HG03108 (cell line): ENCODE measurements around the gene MRPL34.

Experiments
- ATAC-seq: cut with Tn5 transposase; IDR thresholded peaks from one replicate; pipeline ENCODE4 v1.9.1; 2021; ENCODE audit warnings: moderate library complexity; ENCODE audit not compliant: unreplicated experiment

The MRPL34 gene

DNA sequence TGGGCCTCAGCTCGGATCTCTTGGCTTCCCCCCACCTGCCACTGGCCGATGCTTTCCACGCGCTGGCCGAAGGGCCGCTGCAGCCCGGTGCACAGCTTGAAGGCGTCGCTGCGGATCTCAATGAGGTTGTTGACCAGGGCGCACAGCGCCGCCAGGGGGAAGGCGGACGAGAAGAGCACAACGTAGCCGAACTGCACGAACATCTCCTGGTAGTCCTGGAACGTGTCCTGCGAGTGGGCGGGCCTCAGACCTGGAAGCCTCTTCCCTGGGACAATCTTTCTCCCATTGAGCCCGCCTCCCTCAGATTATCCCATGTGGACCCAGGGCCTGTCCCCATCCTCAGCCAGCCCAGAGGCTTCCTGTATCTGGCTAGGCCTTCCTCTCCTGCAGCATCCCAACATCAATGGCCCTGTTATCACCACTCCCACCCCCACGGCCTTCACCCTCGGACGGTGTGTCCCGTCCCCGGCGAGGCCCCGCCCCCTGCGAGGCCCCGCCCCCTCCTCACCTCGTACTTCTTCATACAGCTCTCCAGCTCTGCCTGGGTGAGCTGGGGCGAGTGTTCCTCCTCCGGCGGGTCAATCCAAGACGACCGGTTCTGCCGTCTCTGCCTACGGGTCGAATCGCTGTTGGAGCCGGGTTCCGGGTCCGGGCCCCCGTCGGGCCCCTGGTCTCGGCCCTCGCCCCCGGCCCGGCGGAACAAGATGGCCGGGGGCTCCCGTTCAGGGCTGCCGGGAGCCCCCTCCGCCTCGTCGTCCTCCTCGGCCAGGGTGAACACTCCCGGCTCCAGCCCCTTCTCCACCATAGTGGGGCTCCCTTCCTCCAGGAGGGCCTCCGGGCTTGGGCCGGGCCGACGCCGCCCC, 22.2 kb downstream of the MRPL34 start:
- ATAC-seq: no peak

DNA sequence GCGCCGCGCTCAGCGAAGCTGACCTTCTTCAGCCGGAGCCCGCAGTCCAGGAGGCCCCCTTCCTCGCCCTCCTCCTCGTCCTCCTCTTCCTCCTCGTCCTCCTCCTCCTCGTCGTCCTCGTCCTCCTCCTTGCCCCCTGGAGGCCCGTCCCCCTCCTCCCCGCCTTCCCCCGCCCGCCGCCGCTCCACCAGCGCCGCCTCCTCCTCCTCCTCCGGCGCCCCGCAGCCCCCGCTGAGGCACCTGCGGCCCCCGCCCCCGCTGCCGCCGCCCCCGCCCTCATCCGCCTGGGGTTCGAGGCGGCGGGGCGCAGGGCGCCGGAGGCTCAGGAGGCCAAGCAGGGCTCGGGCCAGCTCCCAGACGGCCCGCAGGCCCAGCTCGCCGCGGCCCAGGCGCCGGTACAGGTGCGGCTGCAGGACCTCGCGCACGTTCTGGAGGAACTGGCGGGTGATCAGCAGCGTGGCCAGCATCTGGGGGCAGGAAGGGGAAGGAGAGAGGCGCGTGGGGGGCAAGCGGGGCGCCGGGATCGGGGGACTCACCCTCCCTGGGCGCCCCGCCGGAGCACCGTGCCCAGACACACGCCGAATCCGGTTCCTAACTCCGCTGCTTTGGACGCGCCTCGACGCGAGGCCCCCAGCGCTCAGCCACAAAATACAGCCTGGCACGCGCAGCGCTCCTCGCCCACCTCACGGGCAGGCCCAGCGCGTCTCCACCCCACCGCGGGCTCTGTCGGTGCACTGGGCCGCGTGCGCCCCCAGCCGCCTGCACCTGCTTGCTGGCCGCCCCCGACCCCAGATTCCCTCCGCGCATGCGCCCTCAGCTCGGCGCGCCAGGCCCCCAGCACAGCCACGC, 23.1 kb downstream of the MRPL34 start:
- ATAC-seq: no peak

DNA sequence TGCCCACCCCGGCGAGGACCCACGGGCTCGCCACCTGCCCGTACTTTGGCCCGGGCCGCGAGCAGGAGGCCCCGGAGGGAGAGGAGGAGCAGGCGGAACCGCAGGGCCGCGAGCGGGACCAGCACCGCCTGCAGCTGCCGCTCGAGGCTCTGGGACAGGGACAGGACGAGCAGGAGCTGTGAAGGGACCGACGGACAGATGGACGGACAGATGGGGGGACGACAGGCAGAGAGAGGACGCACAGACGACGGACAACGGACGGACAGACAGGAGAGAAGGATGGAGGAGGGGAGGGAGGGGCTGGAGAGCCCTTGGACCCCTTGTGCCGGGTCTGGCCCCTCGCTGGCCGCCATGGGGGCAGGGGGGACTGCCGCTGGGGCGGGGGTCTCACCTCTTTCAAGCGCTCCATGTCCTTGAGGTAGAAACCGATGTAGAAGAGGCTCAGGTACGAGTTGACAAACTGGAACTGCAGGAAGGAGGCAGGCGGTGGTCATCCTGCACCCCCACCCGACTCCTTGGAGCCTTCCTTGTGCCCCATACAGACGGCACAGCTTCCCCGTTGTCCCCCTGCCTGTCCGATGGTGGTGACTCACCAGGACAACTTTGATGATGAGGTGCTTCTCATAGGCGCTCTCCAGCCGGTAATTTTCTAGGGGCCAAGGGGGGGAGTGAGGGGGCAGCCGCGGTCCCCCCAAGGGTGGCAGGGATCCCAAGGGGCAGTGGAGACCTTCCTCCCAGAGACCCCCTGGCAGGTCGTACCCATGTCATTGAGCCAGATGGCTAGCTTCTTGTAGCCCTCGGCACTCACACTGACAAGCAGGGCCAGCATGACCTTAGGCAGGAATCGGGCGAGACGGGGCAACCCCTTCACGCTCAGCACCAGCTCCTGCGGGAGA, 23.9 kb downstream of the MRPL34 start:
- no peak for ATAC-seq

DNA sequence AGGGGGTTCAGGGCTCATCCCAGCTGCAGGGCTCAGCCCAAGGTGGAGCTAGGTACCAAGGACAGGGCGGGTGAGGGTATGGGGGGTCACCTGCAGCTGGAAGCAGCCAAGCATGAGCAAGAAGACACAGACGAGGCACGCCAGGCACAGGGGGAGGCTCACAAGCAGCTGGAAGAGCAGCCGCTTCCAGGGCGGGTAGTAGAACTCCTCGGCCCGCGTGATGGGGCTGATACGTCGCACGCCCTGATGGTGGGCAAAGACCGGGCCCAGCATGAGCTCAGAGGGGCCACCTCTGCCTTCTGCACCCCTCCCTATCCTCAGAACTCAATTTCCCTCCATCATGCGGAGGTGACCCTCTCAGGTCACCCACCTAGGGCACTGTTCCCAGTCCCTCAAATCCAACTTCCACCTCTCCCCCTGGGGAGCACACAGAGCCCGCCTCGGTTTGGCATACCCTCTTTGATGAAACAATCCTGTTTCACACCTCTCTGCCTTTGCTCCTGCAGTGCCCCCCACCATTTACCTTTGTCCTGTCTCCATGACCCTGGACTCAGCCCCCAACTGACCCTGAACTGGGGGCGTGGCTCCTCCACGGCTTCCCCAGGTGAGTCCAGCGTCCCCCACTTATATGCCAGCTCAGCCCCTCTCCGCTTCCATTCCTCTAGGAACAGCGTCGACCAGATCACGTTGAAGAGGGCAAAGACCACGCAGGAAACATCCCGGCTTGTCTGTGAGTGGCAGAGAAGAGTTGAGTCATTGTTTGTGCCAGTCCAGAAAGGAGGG, 24.8 kb downstream of the MRPL34 start:
- ATAC-seq: no peak

DNA sequence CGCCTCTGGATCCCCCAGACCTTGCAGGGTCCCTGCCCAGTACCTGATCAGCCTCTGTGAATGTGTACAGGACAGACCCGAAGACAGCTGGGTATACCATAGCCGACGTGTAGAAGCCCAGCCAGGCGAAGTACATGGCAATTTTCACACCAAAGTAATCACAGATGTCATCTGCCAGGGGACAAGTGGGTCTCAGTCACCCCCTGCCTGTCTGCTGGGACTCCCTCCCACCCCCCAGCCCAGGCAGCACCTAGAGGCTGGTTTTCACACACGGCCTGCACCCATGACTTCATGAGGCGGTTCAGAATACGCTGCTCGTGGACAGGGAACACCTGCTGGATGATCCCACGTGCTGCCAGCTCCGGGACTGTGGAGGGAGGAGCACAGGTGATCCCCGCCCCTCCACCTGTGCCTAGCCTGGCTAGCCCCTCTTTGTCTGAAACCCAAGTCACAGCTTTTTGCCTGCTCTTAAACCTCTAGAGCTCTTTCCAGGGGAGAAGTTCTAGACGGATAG, 25.4 kb downstream of the MRPL34 start:
- ATAC-seq: no peak

DNA sequence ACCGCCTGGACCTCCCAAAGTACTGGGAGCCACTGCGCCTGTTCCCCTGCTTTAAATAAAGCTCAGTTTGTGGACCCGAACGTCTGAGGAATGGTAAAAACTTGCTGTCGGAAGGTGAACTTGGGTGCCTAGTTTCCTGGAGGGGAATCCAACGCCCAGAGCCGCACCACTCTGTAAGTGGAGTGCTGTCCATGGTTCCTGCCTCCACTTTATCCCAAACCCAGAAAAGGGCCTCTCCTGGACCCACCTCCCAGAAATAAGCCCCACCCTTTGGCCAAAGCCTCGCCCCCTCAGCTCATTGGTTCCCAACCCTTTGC, 26.6 kb downstream of the MRPL34 start:
- no peak for ATAC-seq

DNA sequence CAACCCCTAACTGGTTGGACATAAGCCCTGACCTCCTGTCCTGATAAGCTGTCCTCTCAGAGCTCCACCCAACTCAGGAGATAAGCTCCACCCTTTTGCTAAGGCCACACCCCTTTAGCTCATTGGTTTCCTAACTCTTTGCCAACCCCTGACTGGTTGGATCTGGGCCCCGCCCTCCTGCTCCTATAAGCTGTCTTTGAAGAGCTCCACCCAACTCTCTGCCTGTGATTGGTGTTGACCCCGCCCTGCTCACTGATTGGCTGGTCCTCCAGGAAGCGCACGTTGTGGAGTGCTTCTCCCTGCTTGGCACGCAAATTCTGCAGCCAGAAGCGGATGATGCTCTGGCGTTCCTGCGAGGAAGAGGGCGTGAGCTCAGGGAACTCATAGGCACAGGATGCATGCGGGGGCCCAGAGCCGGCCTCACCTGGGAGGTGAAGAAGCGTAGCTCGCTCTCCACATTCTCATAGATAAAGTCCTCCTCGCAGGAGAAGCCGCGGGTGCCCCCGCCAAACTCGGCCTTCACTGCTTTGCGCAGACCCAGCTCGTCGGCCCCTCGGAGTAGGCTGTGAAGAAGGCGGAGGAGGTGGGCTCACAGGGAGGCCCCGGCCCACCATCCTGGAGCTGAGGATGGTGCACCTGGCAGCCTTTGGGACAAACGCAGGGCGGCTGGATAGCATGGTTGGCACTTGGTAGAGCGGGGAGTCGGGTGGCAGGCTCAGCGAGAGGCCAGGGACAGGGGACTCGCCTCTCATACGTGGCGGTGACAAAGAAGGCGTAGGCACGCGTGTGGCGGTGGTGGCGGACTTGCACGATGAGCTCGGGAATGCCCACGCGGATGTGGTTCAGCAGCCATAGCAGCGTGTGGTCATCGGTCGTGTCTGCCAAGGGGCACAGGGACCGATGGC, 27.3 kb downstream of the MRPL34 start:
- ATAC-seq: no peak

DNA sequence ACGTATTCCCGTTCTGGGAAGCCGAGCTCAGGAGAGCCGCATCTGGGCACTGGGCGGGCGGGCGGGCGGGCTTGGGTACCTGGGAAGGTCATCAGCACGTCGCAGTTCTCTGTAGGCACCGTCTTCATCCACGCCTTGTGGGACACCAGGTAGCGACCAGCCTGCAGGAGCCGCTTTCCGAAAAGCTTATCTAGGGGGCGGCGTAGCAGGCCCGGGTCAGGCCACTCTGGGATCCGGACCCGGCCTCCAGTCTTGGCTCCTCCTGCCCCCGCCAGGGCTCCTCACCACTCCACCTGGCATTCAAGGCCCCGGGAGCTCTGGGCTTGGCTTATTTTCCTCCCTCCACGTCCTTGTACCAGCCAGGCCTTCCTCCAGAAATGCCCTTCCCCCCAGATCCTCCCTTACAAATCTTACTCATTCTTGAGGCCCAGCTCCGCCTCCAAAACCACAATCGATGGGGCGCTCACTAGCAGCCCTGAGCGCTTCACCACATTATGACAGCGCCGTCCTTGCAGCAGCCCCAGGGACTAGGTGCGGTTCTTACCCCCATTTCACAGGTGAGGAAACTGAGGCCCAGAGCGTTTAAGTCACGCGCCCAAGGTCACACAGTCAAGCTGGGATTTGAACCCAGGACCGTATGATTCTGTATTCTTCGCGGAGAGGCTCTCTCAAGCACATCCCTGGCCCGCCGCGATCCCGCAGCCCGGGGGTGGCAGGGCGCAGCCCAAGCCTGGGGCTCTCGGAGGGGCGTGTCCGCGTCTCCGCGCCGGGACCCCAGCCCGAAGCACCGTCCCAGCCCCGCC, 28.1 kb downstream of the MRPL34 start:
- no peak for ATAC-seq

DNA sequence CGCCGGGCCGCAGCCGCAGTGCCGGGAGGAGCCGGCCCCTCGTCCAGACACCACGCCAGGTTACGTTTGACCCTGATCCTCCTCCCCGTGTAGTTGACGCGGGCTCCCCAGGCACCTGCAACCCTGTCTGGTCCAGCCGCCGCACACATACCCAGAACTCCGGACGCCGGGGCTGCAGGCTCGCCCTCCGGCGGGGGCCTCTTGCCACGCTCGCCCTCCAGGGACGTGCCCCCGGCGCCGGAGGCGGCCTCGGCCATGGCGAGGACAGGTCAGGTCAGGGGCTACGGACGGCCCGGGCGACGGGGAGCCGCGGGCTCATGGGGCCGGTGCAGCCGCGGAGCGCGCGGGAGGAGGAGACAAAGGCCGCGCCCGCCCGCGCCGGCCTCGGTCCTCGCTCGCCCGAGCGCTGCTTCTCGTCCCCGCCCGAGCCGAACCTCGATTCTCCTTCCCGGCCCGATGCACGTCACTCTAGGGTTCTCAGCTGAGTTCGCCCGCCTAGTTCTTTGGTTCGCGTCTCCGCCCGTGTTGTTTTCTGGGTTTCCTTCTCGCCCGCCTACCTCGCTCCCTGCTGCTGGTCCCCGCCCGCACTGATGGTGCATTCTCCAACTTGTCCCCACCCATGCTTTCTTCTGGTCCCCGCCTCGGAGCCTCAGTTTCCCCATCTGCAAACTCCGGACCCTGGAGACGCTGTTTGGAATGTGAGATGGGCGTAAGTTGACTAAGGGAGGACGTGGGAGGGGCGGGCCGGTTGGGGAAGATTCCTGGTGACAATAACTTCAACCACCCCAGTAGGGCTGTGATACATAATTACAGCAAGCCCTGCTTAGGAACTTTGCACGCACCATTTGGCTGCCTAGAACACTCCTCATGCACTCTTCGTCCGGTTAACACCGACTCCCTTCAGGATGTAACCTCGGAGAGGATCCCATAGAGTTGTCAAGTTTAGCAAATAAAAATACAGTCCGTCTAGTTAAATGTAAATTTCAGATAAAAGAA, 29.0 kb downstream of the MRPL34 start, which contains the start of gene ANO8:
TSS of gene ANO8 (minus strand) at position 442 of the 996 bp plus-strand sequence. CDS start at position 257, 185 bp downstream.
- ATAC-seq: peak; percentile 44

DNA sequence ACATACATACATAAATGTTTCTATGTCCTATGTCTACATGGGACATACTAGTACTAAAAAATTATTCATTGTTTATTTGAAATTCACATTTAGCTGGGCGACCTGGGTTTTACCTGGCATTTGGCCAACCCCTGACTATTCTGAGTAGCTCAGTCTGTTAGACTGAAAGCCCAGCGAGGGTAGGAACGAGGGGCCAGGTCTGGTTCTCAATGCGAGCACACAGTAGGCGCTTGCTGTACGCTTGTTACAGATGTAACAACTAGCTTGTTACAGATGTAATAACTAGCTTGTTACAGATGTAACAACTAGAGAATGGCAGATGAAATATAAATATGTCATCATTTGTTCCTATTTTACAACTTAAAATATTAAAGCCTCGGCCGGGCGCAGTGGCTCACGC, 29.9 kb downstream of the MRPL34 start:
- ATAC-seq: no peak

DNA sequence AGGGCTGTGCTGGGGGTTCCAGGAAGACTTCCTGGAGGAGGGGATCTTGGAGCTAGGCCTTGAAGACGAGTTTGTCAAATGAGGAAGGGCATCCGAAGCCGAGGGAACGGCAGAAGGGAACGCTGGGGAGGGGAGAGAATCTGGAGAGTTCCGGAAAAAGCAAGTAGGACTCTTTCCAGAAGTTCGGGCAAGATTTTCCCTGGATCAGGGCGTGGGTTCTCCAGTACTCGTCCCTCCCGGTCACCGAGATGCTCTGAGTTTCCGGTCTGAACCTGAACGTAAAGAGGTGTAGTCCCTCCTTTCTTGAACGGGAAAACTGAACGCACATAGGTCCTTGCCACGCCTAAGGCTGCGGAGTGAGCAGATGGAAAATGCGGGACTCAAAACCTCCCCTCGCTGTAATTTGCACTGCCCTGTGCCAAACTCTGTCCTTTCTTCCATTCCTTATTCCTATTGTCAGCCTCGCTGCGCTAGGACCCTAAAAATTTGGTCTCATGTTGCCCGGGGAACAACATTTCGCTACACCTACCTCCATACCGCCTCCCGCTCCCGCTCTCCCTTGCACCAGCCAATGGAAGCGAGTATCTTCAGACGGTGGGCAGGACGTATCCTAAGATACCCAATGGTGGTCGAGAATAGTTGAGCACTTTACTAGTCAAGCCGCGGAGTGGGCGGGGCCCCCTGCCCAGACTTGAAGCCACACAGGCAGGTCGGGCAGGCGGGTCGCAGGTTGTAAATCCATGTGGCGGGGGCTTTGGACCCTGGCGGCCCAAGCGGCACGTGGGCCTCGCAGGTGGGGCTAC, 31.4 kb downstream of the MRPL34 start, which contains the start of gene GTPBP3:
TSS of gene GTPBP3 (plus strand) at position 682 of the 803 bp plus-strand sequence. CDS start at position 741, 59 bp downstream.
- ATAC-seq: peak; percentile 72

DNA sequence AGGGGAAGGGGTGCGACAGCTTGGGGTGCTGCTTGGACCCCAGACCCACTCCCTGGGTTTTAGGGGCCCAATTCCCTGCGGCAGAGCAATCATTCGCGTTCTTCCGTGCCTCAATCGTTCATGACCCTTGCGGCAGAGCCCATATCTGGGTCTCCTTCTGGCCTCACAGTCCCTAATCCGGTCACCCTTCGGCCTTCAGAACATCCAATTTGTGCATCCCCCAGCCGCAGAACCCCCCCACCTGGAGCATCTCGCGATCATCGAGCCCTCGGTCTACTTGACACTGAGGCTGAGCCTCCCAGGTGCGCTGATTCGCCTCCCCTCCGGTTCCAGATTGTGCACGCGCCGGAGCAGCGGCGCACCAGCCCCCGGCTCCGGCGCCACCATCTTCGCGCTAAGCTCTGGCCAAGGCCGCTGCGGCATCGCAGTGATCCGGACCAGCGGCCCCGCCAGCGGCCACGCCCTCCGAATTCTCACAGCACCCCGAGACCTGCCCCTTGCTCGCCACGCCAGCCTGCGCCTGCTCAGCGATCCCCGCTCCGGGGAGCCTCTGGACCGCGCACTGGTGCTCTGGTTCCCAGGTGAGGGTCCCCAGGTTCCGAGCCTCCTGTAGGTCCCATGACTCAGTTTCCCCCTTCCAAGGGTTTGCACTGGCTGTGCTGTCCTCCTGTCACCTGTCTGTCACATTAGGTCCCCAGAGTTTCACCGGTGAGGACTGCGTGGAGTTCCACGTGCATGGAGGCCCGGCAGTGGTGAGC, 32.2 kb downstream of the MRPL34 start:
- no peak for ATAC-seq

DNA sequence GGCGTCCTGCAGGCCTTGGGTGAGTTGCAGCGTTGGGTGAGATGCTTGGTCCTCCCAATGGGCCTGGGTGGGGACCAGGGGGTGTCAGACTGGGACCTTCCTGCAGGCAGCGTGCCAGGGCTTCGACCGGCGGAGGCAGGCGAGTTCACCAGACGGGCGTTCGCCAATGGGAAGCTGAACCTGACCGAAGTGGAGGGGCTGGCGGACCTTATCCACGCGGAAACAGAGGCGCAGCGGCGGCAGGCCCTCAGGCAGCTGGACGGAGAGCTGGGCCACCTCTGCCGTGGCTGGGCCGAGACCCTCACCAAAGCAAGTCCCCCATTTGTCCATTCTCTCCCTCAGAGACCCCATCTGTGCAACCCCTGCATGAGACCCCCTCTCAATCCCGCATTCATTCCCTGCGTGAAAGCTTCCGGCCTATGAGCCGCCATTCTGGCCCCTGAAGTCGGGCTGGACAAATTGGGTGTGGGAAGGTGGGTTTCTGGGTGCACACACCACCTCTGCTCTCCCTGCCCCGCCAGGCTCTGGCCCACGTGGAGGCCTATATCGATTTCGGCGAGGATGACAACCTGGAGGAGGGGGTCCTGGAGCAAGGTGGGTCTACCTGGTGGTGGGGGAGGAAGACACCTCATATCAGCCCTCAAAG, 32.9 kb downstream of the MRPL34 start:
- no peak for ATAC-seq

DNA sequence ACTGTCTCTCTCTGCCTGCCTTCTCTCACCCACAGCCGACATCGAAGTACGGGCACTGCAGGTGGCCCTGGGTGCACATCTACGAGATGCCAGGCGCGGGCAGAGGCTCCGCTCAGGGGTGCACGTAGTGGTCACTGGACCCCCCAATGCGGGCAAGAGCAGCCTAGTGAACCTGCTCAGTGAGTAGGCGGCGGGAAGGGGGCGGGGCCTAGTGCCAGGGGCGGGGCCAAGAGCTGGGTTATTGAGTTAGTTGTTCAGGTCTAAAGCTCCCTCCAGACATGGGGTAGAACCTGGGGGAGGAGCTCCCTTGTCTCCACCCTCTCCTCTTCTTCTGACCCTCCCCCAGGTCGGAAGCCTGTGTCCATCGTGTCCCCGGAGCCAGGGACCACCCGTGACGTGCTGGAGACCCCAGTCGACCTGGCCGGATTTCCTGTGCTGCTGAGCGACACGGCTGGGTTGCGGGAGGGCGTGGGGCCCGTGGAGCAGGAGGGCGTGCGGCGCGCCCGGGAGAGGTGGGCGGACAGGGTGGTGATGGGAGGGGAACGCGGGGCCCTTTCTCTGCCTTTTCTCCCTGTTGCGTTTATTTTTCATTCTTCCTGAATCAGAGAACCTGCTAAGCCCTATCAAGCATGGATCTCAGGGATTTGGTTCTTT, 33.5 kb downstream of the MRPL34 start:
- ATAC-seq: no peak
